ENCODE data around the gene FNDC7.
"Not testable (repeated sequence)": the region's sequence is repeated elsewhere in the genome, so short reads cannot be mapped to it uniquely, and the experiment has no call there.

The FNDC7 gene

DNA sequence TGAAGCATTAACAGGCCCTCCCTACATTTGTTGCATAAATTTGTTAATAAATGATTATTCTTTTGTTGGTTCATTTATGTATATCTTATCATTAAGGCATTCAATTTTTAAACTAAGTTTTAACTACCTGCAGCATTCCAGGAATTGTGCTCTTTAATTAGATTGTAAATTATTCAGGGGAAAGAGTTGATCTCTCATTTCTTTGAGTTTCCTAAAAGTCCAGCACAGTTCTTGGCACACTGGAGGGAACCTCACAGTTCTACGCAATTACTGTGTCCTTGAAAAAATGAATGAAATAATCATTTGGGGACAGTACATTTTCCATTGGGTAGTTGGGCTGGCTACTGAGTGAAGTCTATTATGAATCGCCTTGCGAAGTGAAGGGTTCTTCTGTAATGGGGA, 33.3 kb downstream of the FNDC7 start:
- no peak for DNase-seq (ENCODE audit: low spot score)

DNA sequence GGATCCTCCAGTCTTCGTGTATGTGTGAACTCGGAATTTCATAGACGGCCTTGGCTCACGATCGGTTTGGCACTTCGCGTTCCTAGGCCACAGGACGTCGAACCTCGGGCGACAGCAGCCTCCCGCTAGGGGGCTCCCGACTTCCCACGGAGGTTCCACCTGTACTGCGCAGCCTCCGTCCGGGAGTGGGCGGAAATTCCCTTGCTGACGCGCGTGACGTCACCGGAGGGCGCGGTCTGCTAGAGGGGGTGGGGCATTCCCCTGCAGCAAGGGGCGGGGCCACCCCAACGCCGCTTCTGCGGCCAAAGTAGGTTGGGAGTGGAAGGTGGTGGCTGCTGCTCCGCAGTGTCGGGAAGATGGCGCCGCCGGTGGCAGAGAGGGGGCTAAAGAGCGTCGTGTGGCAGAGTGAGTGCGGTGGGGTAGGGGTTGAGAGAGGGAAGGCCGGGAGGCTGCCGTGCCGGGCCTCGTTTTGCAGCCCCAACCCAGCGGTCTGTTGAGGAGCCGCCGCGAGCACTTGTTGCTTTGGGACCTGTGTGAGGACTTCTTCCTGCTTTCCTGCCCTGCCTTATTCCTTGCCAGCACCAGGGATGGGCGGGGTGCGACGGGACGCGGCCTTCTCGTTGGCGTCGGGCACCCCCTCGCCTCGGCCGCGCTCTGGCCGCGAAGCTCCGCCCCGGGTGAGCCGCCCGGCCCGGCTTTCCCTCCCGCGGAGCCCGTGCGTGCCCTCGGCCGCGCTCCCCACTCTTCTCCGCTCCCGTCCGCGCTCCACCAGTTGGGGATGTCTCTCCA, 33.9 kb downstream of the FNDC7 start, which contains the start of gene STXBP3:
Gene STXBP3, plus strand, starts transcription at position 293 of the 789 bp plus-strand sequence. Its CDS starts 64 bp downstream, at position 357.
- peak; percentile 97 for DNase-seq (ENCODE audit: low spot score)

DNA sequence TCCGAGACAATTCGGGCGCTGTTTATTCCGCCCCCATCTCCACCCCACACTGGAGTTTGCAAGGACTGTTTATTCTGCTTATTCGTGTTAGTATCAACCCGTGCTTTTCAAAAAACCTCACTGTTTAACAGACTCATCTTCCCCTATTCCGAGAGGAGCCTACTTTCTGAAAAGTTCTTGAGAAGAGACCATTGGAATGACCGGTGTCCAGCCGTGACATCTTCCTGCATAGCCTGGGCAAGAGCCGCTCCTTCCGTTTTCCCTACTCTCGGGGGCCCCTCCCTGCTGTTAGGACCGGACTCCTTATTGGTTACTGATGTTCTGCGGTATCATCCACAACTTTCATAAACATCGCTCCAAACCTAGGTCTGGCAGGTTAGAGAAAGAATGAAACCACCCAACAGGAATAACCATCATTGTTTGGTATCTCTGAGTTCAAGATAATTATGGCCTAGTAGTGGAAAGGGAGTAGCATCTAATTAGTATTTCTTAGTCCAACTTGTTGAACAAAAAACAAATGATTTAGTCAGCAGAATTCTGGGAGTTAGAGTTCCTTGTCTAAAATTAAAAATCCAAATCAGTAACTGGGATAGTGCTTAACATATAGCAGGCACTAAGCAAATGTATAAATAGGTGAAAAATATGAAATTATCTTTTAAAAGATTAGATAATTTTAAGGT, 34.6 kb downstream of the FNDC7 start:
- DNase-seq (ENCODE audit: low spot score) = peak; percentile 87

DNA sequence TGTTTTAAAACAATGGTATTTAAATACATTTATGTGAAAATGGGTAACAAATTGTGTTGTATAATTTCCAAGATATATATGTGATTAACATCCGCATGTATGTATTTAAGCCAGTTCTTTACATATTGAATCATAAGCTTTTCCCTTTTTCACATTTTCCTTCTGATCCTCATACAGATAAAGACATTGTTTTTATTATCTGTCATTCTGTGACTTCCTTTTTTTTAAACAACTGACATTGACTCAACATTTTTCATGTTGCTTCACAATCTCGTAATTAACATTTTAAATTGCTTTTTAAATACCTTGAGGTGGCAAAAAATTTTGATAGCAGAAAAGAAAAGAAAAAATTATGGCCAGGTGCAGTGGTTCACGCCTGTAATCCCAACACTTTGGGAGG, 35.2 kb downstream of the FNDC7 start:
- DNase-seq (ENCODE audit: low spot score) = no peak

DNA sequence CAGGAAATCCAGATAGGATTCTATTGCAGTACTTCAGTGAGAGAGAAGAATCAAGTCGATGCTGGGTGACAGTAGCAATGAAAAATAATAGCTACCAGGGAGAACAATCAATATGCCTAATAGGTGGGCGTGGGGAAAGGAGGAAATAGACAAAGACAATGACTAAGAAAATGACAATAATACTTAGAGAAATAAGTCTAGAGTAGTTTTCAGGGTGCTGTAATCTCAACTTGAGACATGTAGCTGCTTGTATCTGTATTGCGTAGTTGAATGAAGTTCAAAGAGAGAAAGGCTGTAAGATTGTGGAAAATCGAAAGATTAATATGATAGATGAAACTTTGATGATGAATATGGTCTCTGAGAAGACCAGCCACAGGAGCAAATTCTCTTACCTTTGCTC, 36.4 kb downstream of the FNDC7 start:
- DNase-seq (ENCODE audit: low spot score) = no peak

DNA sequence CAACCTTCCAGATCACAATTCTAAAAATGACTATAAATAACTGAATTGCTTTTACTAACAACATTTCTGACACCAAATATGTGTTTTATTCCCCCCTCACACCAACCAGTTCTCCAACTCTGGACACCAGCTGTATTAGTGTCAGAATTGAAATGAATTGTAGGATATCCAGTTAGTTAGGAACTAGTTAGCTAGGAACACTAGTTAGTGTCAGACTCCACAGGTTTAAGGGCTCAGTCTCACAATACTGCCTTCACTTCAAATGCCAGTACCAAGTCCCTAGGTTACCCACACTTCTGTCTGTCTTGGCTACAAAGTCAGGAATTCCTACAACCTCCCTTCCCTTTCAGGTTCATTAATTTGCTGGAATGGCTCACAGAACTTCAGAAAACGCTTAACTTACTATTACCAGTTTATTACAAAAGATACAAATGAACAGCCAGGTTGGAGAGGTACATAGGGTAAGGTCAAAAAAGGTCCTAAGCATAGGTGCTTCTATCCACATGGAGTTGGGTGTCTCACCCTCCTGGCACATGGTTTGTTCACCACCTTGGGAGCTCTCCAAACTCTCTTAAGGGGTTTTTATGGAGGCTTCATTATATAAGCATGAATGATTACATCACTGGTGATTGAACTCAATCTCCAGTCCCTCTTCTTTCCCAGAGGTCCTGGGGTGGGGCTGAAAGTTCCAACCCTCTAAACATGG, 37.9 kb downstream of the FNDC7 start:
- DNase-seq (ENCODE audit: low spot score) = no peak

DNA sequence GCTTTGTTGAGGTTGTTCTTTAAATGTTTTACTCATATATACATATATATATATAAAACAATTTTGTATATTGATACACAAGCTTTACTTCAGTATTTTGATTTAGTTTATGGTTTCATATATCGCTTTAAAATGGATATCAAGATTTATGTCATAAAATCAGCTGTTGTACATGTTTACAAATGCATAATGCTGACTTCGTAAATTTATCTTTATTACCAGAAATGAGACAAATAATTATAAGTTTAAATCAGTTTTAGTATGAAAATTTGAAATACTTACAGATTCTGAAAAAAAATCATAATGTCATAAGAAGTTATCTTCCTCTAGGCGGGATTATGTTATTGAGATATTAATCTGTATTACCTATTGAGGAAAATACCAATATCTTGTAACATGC, 40.7 kb downstream of the FNDC7 start:
- DNase-seq (ENCODE audit: low spot score) = no peak

DNA sequence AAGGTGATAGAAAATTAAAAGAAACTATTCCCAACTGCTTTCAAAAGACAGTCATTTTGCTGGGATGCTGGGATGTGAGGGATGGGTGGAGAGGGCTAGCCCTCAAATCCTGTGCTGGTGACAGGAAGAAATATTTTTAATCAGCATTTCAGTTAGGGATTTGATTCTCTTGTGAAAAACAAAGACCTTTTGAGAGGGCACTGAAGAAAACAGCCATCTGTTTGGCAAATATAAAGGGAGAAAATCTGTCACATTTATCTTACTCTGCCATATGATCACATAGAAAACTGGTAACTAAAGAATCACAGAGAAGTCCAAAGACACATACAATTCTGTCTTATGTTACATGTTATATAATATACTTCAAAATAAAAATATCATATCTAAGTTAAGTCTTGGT, 46.1 kb downstream of the FNDC7 start:
- peak; percentile 31 for DNase-seq (ENCODE audit: low spot score)

DNA sequence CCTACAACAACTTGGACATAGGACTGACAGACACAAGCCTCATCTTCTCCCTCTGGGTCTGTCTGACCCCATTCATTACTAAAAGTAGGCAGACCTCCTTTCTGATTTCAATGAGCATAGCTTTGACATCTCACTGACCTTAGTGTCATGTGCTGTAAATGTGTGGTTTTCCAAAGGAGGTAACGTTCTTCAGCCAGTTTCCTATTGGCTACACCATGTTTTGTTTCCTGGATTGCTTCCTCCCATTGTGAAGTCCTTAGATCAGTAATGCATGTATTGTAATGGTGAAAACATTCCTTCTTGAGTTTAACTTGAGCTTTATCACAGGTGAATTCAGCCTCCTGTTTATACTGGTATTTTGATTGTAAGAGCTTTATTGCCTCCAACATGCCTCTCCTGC, 54.4 kb downstream of the FNDC7 start:
- DNase-seq (ENCODE audit: low spot score) = no peak

DNA sequence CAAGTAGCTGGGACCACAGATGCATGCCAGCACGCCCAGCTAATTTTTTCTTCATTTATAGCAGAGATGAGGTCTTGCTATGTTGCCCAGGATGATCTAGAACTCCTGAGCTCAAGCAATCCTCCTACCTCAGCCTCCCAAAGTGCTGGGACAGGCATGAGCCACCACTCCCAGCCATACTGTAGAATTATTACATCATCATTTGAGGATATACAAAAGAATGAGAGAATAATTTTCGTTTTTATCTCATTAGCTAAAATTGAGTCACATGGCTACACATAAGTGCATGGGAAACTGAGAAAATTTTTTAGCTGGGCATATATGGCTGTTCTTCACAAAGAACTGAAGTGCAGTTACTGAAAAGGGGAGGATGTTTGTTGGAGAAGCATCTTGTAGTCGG, 55.0 kb downstream of the FNDC7 start:
- DNase-seq (ENCODE audit: low spot score) = no peak

DNA sequence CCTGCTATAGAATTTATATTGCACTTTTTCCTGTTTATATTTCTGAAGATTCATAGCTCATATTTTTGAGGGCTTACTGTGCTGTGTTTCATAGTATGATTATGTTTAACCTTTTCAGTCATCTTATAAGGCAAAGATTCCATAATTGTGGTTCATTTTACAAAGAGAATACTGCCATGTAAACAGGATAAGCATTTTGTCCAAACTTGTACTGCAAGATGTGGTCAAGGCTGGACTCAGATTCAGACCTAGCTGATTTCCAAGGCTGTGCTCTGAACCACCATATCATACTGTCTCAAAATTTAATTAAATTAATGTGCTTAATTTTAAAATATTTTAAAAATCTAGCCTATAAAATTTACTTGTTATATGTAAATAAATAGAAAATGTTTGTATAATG, 65.1 kb downstream of the FNDC7 start:
- no peak for DNase-seq (ENCODE audit: low spot score)

DNA sequence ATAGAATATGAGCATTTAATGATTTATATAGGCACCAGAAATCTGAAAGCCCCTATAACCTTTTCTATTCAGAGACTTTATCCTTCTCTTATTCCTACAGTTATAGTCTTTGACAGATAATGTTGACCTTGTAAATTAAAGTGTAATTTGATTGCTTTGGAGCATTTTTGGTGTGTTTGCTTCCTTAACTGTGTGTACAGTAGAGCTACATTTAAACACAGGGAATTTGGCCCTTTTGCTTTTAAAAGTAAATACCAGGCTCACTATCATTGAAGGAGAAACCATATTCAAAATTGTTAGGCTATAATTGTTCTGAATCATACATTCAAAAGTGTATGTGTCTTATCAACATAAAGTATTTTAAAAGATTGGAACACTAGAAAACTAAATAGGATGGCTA, 66.7 kb downstream of the FNDC7 start:
- DNase-seq (ENCODE audit: low spot score) = no peak

DNA sequence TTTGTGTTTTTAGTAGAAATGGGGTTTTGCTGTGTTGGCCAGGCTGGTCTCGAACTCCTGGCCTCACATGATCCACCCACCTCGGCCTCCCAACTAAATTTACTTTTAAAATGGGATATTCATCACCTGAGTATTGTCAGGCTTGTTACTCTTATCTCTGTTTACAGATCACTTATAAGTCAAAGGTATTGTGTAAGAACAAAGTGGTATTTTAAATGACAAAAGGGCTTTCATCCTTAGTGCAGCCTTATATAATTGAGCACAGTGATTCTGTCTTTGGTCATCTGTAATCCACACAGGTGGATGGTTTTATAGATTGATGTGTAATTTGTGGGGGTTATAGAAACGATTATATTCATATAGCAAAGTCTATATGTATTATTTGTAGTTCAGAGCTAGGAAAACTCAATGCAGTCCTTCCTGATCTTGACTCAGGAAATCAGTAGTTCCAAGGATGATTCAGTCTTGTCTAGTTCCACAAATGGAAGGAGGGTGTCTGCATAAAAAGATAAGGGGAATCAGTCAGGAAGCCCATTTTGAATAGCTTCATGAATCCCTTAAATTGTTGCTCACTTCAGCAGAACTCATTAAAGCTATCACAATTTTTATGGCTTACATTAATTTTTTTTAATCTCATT, 68.3 kb downstream of the FNDC7 start:
- DNase-seq (ENCODE audit: low spot score) = no peak

DNA sequence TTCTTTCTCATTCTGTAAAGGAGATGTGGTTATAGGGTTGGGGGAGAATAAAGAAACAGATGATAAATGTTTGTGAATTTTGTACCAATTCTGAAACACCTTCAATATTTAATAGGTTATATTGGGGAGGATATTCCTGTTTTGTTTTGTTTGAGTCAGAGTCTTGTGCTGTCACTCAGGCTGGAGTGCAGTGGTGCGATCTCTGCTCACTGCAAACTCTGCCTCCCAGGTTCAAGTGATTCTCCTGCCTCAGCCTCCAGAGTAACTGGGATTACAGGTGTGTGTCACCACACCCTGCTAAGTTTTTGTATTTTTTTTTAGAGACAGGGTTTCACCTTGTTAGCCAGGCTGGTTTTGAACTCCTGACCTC, 68.9 kb downstream of the FNDC7 start:
- DNase-seq (ENCODE audit: low spot score) = not testable (repeated sequence)

DNA sequence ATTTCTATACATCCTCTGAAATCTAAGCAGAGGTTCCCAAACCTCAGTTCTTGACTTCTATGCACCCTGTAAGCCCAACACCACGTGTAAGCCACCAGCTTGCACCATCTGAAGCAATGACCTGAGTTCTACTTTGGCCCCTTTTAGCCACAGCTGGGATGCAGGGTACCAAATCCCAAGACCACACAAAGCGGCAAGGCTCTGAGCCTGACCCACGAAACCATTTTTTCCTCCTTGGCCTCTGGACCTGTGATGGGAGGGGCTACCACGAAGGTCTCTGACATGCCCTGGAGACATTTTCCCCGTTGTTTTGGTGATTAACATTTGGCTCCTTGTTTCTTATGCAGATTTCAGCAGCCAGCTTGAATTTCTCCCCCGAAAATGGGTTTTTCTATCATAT, 72.6 kb downstream of the FNDC7 start:
- DNase-seq (ENCODE audit: low spot score) = no peak

DNA sequence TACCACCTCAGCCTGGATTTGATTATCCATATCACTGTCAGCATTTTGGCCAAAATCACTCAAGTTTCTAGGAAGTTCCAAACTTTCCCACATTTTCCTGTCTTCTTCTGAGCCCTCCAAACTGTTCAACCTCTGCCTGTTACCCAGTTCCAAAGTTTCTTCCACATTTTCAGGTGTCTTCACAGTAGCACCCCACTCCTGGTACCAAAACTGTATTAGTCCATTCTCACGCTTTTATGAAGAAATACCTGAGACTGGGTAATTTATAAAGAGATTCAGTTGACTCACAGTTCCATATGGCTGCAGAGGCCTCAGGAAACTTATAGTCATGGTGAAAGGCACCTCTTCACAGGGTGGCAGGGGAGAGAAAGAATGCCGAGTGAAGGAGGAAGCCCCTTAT, 73.2 kb downstream of the FNDC7 start:
- no peak for DNase-seq (ENCODE audit: low spot score)

DNA sequence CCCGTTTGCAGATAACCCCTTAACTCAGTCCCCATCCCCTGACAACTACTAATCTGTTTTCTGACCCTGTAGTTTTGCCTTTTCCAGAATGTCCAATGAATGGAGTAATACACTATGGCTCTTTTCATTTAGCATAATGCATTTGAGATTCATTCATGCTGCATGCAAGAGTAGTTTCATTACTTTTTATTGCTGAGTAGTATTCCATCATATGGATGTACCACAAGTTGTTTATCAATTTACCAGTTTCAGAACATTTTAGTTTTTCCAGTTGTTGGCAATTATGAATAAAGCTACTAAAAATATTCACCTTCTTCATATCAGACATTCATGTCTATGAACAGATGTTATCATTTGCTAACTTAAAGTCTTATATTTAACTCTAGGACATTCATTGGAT, 79.1 kb downstream of the FNDC7 start:
- no peak for DNase-seq (ENCODE audit: low spot score)

Measured in cerebellar cortex (tissue), 1 donor.